DOHH2 (cell line): ENCODE results near the gene NMBR.

ENCODE experiments used
- H3F3A ChIP-seq: fragments of 200-600 bp; sonication (generic), shearing (Covaris generic); 2 replicates; pipeline ENCODE4 v1.6.0; 2016; ENCODE audit warnings: antibody characterized with exemption, mild to moderate bottlenecking; ENCODE audit not compliant: control insufficient read depth, insufficient read depth
- H3K27ac ChIP-seq: fragments of 200-600 bp; sonication (generic); 2 replicates; pipeline ENCODE4 v1.5.1; 2014; ENCODE audit warnings: low read depth, mild to moderate bottlenecking, low read length, moderate library complexity
- H3K27me3 ChIP-seq: fragments of 200-600 bp; sonication (generic); 2 replicates; pipeline ENCODE4 v1.6.1; 2014; ENCODE audit warnings: mild to moderate bottlenecking, low read length, mixed read lengths; ENCODE audit not compliant: control insufficient read depth
- H3K36me3 ChIP-seq: fragments of 200-600 bp; sonication (generic); 2 replicates; pipeline ENCODE4 v1.6.1; 2014; ENCODE audit warnings: mild to moderate bottlenecking, low read length, moderate library complexity, mixed read lengths; ENCODE audit not compliant: control insufficient read depth
- H3K4me1 ChIP-seq: fragments of 200-600 bp; sonication (generic); 2 replicates; pipeline ENCODE4 v1.6.1; 2014; ENCODE audit warnings: mild to moderate bottlenecking, low read length, mixed read lengths; ENCODE audit not compliant: control insufficient read depth
- H3K4me2 ChIP-seq: fragments of 200-600 bp; sonication (generic); 2 replicates; pipeline ENCODE4 v1.6.0; 2014; ENCODE audit warnings: mild to moderate bottlenecking, low read length, moderate library complexity
- H3K4me3 ChIP-seq: fragments of 200-600 bp; sonication (generic); 2 replicates; pipeline ENCODE4 v1.5.1; 2014; ENCODE audit warnings: mild to moderate bottlenecking, low read length, mixed read lengths
- H3K79me2 ChIP-seq: fragments of 200-600 bp; sonication (generic); 2 replicates; pipeline ENCODE4 v1.6.1; 2014; ENCODE audit warnings: mild to moderate bottlenecking, low read length, mixed read lengths; ENCODE audit not compliant: control insufficient read depth
- H3K9me2 ChIP-seq: fragments of 200-600 bp; sonication (generic); replicated peaks from 2 replicates; pipeline ENCODE4 v1.6.1; 2014; ENCODE audit warnings: mild to moderate bottlenecking, low read length, mixed read lengths; ENCODE audit not compliant: control insufficient read depth
- H3K9me3 ChIP-seq: fragments of 200-600 bp; sonication (generic); 2 replicates; pipeline ENCODE4 v1.6.1; 2014; ENCODE audit warnings: antibody characterized with exemption, low read length, mixed read lengths; ENCODE audit not compliant: control insufficient read depth, insufficient read depth
- H4K20me1 ChIP-seq: fragments of 200-600 bp; sonication (generic); 2 replicates; pipeline ENCODE4 v1.6.0; 2014; ENCODE audit warnings: low read depth, mild to moderate bottlenecking, antibody characterized with exemption, low read length, moderate library complexity; ENCODE audit not compliant: control insufficient read depth, insufficient read depth
- EZH2phosphoT487 ChIP-seq: fragments of 200-600 bp; sonication (generic); IDR thresholded peaks from 2 replicates; pipeline ENCODE4 v1.6.1; 2017; ENCODE audit warnings: borderline replicate concordance, mild to moderate bottlenecking, antibody characterized with exemption, low read length, moderate library complexity, mixed read lengths
- TF ChIP-seq, protein P1 (sequence below): fragments of 200-600 bp; sonication (generic); IDR thresholded peaks from one replicate; pipeline ENCODE4 v1.5.1; 2014; ENCODE audit warnings: antibody characterized with exemption, mild to moderate bottlenecking, low read depth, low read length; ENCODE audit not compliant: poor library complexity, severe bottlenecking

Gene NMBR

DNA sequence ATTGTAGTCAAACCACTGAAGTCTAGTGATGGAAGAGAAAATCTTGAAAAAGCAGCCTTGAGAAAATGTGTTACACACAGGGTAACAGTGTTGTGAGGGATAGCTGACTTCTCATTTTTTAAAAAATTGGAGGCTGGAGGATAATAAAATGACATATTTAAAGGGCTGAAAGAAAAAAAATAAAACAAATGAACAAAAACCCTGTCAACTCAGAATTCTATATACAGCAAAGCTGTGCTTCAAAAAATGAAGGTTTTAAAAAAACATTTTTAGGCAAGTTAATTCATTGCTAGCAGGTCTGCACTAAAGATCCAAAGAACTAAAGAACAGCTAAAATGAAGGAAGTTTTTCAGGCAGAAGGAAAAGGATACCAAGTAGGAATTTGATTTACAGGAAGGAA is 31.2 kb upstream of the NMBR start:
- Histone ChIP-seq H3K9me3 (no peaks in the 10 kb centered on the region), H3K27ac (no peak overlapping the region), H3K4me2 (no peak overlapping the region), H3K4me3 (no peak overlapping the region), H3K9me2 (no peaks in the 10 kb centered on the region), H3K79me2 (no peaks in the 10 kb centered on the region), H4K20me1 (no peaks in the 10 kb centered on the region), H3K4me1 (no peaks in the 10 kb centered on the region), H3K27me3 (no peaks in the 10 kb centered on the region), H3F3A (no peaks in the 10 kb centered on the region), H3K36me3 (peaks cover 30% of the 10 kb centered on the region)
- TF ChIP-seq, protein P1, sequence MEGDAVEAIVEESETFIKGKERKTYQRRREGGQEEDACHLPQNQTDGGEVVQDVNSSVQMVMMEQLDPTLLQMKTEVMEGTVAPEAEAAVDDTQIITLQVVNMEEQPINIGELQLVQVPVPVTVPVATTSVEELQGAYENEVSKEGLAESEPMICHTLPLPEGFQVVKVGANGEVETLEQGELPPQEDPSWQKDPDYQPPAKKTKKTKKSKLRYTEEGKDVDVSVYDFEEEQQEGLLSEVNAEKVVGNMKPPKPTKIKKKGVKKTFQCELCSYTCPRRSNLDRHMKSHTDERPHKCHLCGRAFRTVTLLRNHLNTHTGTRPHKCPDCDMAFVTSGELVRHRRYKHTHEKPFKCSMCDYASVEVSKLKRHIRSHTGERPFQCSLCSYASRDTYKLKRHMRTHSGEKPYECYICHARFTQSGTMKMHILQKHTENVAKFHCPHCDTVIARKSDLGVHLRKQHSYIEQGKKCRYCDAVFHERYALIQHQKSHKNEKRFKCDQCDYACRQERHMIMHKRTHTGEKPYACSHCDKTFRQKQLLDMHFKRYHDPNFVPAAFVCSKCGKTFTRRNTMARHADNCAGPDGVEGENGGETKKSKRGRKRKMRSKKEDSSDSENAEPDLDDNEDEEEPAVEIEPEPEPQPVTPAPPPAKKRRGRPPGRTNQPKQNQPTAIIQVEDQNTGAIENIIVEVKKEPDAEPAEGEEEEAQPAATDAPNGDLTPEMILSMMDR = no peak
- no peak for TF ChIP-seq EZH2phosphoT487

DNA sequence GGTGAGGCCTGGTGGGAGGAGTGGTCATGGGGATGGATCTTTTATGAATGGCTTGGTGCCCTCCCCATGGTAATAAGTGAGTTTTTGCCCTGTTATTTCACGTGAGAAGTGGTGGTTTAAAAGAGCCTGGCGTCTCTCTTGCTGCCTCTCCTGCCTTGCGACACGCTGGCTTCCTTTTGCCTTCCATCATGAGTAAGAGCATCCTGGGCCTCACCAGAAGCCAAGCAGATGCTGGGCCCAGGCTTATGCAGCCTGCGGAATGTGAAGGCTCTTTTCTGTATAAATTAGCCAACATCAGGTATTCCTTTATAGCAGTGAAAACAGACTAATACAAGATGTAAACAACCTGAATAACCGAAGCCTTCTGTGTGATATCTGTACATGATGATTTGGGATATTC is 27.8 kb upstream of the NMBR start:
- Histone ChIP-seq H3K4me1 (no peaks in the 10 kb centered on the region), H3K9me2 (no peaks in the 10 kb centered on the region), H3K9me3 (no peaks in the 10 kb centered on the region), H3K27ac (no peak overlapping the region), H3K4me3 (no peak overlapping the region), H3K4me2 (no peak overlapping the region), H3K27me3 (no peaks in the 10 kb centered on the region), H3K36me3 (peaks cover 60% of the 10 kb centered on the region), H4K20me1 (no peaks in the 10 kb centered on the region), H3K79me2 (no peaks in the 10 kb centered on the region), H3F3A (no peaks in the 10 kb centered on the region)
- no peak for TF ChIP-seq EZH2phosphoT487
- TF ChIP-seq, protein P1 = no peak

DNA sequence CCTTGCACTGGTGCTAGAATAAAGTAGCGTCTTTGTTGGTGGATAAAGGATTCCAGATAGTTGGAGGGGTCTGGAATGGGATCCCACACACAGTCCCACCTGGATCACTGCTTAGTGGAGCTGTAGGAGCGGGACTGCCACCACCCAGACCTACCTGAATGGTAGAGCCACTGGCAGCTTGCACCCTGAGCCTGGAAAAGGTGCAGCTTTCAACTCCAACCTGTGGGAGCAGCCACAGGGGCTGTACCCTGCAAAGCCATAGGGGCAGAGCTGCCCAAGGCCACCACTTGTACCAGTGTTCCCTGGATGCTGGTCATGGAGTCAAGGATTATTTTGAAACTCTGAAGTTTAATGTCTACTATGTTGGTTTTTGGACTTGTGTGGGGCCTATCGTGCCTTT is 27.1 kb upstream of the NMBR start:
- H4K20me1 ChIP-seq = no peaks in the 10 kb centered on the region
- TF ChIP-seq, protein P1 = no peak
- no peak for TF ChIP-seq EZH2phosphoT487
- H3K9me3 ChIP-seq = no peaks in the 10 kb centered on the region
- no peak overlapping the region for H3K4me3 ChIP-seq
- H3K36me3 ChIP-seq = peaks cover 61% of the 10 kb centered on the region
- H3K4me1 ChIP-seq = no peaks in the 10 kb centered on the region
- H3K9me2 ChIP-seq = no peaks in the 10 kb centered on the region
- H3K79me2 ChIP-seq = no peaks in the 10 kb centered on the region
- H3K27me3 ChIP-seq = no peaks in the 10 kb centered on the region
- no peak overlapping the region for H3K4me2 ChIP-seq
- H3K27ac ChIP-seq = no peak overlapping the region
- H3F3A ChIP-seq = no peaks in the 10 kb centered on the region

DNA sequence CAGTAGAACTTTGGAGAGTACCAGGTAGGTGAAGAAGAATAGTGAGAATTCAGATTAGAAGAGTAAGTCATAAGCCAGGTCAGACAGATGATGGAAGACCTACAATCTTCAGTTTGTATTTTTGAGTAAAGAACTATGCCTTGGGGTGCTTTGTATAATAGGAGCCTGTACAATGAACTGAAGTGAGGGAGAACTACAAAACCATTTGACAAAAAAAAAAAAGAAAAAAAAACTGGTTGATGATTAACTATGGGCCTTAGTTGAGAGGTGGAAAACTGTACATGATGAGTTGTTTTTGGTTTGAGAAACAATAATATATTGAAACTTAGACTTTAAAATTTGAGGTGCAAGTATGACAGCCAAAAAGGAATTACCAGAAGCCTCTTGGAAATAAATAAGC is 25.8 kb upstream of the NMBR start:
- Histone ChIP-seq H3K27ac (no peak overlapping the region), H3K79me2 (no peaks in the 10 kb centered on the region), H3K36me3 (peaks cover 63% of the 10 kb centered on the region), H3K4me3 (no peak overlapping the region), H4K20me1 (no peaks in the 10 kb centered on the region), H3K9me3 (no peaks in the 10 kb centered on the region), H3K27me3 (no peaks in the 10 kb centered on the region), H3K4me2 (no peak overlapping the region), H3F3A (no peaks in the 10 kb centered on the region), H3K9me2 (no peaks in the 10 kb centered on the region), H3K4me1 (no peaks in the 10 kb centered on the region)
- TF ChIP-seq EZH2phosphoT487 = no peak
- TF ChIP-seq, protein P1 = no peak
